ENCODE measurements around the gene PROCR.
"Not testable (repeated sequence)": the region's sequence is repeated elsewhere in the genome, so short reads cannot be mapped to it uniquely, and the experiment has no call there.

The PROCR gene

GRCh38 chr20:35171438-35171752 lies 477 bp upstream of the PROCR start:
- Histone ChIP-seq H3K4me1 (ENCODE audit: insufficient read depth, low read length) (peaks cover 8% of the 10 kb centered on the region), H3K9me3 (ENCODE audit: low read length) (no peaks in the 10 kb centered on the region), H3K27me3 (ENCODE audit: insufficient read depth, low read length) (peaks cover 25% of the 10 kb centered on the region), H3K36me3 (ENCODE audit: insufficient read depth, low read length) (no peaks in the 10 kb centered on the region), H2AFZ (ENCODE audit: low read depth, low read length) (no peak overlapping the region), H3K4me3 (ENCODE audit: low read length) (no peak overlapping the region)

DNA sequence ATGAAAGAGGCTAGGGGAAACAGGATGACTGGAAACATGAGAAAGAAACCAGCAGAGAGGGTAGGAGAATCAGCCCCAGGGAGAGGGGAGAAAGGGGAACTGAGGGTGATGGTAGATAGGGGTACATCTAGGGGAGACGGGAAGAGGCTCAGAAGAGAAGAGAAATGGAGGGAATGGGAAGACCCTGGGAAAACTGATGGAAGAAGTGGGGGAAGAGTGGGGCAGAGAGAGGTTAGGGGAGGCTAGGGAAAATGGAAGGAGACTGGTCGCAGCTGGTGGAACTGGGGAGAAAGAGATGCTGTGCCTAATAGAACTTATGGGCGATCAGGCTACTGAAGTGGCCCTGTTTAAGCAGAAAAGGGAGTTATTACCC lies 548 bp downstream of the PROCR start:
- peaks cover 8% of the 10 kb centered on the region for H3K4me1 ChIP-seq (ENCODE audit: insufficient read depth, low read length)
- no peak overlapping the region for H2AFZ ChIP-seq (ENCODE audit: low read depth, low read length)
- no peak overlapping the region for H3K4me3 ChIP-seq (ENCODE audit: low read length)
- no peaks in the 10 kb centered on the region for H3K9me3 ChIP-seq (ENCODE audit: low read length)
- peaks cover 25% of the 10 kb centered on the region for H3K27me3 ChIP-seq (ENCODE audit: insufficient read depth, low read length)
- H3K36me3 ChIP-seq (ENCODE audit: insufficient read depth, low read length), result no peaks in the 10 kb centered on the region

- peaks cover 25% of the 10 kb centered on the region for H3K27me3 ChIP-seq (ENCODE audit: insufficient read depth, low read length)
- H3K4me3 ChIP-seq (ENCODE audit: low read length), result no peak overlapping the region
- H3K36me3 ChIP-seq (ENCODE audit: insufficient read depth, low read length), result no peaks in the 10 kb centered on the region
- no peaks in the 10 kb centered on the region for H3K9me3 ChIP-seq (ENCODE audit: low read length)
- H3K4me1 ChIP-seq (ENCODE audit: insufficient read depth, low read length), result peaks cover 8% of the 10 kb centered on the region
- H2AFZ ChIP-seq (ENCODE audit: low read depth, low read length), result no peak overlapping the region
These were observed 1.8 kb downstream of the PROCR start for GRCh38 chr20:35173576-35174192.

- H3K9me3 ChIP-seq (ENCODE audit: low read length), result no peaks in the 10 kb centered on the region
- no peaks in the 10 kb centered on the region for H3K36me3 ChIP-seq (ENCODE audit: insufficient read depth, low read length)
- peaks cover 8% of the 10 kb centered on the region for H3K4me1 ChIP-seq (ENCODE audit: insufficient read depth, low read length)
- H2AFZ ChIP-seq (ENCODE audit: low read depth, low read length), result no peak overlapping the region
- H3K27me3 ChIP-seq (ENCODE audit: insufficient read depth, low read length), result peaks cover 25% of the 10 kb centered on the region
- no peak overlapping the region for H3K4me3 ChIP-seq (ENCODE audit: low read length)
These were observed 2.8 kb downstream of the PROCR start for GRCh38 chr20:35174458-35175216.

DNA sequence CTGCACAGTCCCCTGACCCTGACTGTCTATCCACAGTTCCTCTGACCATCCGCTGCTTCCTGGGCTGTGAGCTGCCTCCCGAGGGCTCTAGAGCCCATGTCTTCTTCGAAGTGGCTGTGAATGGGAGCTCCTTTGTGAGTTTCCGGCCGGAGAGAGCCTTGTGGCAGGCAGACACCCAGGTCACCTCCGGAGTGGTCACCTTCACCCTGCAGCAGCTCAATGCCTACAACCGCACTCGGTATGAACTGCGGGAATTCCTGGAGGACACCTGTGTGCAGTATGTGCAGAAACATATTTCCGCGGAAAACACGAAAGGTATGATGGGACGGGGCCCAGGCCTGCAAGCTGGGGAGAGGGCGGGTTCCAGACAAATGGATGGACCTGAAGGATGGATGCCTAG lies 4.3 kb downstream of the PROCR start:
- H3K27me3 ChIP-seq (ENCODE audit: insufficient read depth, low read length), result peaks cover 26% of the 10 kb centered on the region
- H2AFZ ChIP-seq (ENCODE audit: low read depth, low read length), result no peak overlapping the region
- H3K9me3 ChIP-seq (ENCODE audit: low read length), result no peaks in the 10 kb centered on the region
- H3K36me3 ChIP-seq (ENCODE audit: insufficient read depth, low read length), result no peaks in the 10 kb centered on the region
- no peak overlapping the region for H3K4me3 ChIP-seq (ENCODE audit: low read length)
- H3K4me1 ChIP-seq (ENCODE audit: insufficient read depth, low read length), result peaks cover 8% of the 10 kb centered on the region

DNA sequence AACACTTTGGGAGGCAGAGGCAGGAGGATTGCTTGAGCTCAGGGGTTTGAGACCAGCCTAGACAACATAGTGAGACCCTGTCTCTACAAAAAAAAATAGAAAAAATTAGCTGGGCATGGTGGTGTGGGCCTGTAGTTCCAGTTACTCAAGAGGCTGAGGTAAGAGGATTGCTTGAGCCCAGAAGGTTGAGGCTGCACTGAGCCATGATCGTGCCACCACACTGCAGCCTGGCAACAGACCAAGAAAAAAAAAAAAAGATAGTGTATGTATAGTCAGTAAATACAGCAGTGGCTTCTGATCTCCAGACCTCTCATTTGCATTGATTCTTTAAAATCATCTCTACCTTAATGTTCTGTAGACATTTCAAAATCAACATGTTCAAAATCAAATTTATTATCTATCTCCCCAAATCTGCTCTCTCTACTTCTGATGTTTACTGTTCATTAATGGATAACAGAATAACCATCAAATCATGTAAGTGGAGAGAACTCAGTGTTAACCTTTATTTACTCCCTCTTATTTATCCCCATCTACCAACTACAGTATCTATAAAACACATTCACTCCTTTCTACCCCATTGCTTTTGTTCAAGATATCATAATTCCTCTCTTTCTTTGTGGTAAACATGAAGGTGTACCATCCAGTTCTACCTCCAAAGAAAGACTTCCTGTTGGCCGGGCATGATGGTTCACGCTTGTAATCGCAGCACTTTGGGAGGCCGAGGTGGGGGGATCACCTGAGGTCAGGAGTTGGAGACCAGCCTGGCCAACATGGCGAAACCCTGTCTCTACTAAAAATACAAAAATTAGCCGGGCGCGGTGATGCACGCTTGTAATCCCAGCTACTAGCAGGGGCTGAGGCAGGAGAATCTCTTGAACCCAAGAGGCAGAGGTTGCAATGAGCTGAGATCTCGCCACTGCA lies 7.7 kb downstream of the PROCR start:
- H3K4me1 ChIP-seq (ENCODE audit: insufficient read depth, low read length), result no peaks in the 10 kb centered on the region
- no peaks in the 10 kb centered on the region for H3K9me3 ChIP-seq (ENCODE audit: low read length)
- H3K27me3 ChIP-seq (ENCODE audit: insufficient read depth, low read length), result peaks cover 3% of the 10 kb centered on the region
- no peak overlapping the region for H3K4me3 ChIP-seq (ENCODE audit: low read length)
- H2AFZ ChIP-seq (ENCODE audit: low read depth, low read length), result no peak overlapping the region
- no peaks in the 10 kb centered on the region for H3K36me3 ChIP-seq (ENCODE audit: insufficient read depth, low read length)

DNA sequence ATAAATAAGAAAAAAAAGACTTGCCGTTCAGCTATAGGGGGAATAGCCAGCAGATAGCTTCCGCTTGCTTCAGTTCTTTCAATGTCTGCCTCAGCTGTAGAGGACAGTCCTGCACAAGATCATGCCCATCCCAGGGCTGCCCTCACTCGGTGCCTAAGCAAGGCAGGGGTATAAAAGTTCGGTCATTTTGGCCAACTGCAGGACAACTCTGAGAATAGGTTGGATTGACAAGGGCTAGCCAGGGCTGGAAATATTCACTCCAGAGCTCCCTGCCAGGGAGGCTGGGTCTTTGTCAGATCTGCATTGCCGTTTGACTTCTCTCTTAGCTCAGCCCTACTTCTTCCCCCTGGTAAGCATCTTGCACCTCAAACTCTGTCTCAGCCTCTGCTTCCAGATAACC lies 8.4 kb downstream of the PROCR start:
- Histone ChIP-seq H3K27me3 (ENCODE audit: insufficient read depth, low read length) (peaks cover 3% of the 10 kb centered on the region), H3K4me1 (ENCODE audit: insufficient read depth, low read length) (no peaks in the 10 kb centered on the region), H2AFZ (ENCODE audit: low read depth, low read length) (no peak overlapping the region), H3K36me3 (ENCODE audit: insufficient read depth, low read length) (no peaks in the 10 kb centered on the region), H3K9me3 (ENCODE audit: low read length) (no peaks in the 10 kb centered on the region), H3K4me3 (ENCODE audit: low read length) (no peak overlapping the region)

GRCh38 chr20:35181731-35182130 lies 9.9 kb downstream of the PROCR start:
- Histone ChIP-seq H2AFZ (ENCODE audit: low read depth, low read length) (no peak overlapping the region), H3K4me3 (ENCODE audit: low read length) (no peak overlapping the region), H3K36me3 (ENCODE audit: insufficient read depth, low read length) (no peaks in the 10 kb centered on the region), H3K4me1 (ENCODE audit: insufficient read depth, low read length) (no peaks in the 10 kb centered on the region), H3K9me3 (ENCODE audit: low read length) (no peaks in the 10 kb centered on the region), H3K27me3 (ENCODE audit: insufficient read depth, low read length) (peaks cover 3% of the 10 kb centered on the region)

GRCh38 chr20:35186691-35187289 lies 14.9 kb downstream of the PROCR start:
- H3K36me3 ChIP-seq (ENCODE audit: insufficient read depth, low read length); H3K4me3 ChIP-seq (ENCODE audit: low read length); H2AFZ ChIP-seq (ENCODE audit: low read depth, low read length); H3K9me3 ChIP-seq (ENCODE audit: low read length); H3K4me1 ChIP-seq (ENCODE audit: insufficient read depth, low read length); H3K27me3 ChIP-seq (ENCODE audit: insufficient read depth, low read length): not testable (repeated sequence)

DNA sequence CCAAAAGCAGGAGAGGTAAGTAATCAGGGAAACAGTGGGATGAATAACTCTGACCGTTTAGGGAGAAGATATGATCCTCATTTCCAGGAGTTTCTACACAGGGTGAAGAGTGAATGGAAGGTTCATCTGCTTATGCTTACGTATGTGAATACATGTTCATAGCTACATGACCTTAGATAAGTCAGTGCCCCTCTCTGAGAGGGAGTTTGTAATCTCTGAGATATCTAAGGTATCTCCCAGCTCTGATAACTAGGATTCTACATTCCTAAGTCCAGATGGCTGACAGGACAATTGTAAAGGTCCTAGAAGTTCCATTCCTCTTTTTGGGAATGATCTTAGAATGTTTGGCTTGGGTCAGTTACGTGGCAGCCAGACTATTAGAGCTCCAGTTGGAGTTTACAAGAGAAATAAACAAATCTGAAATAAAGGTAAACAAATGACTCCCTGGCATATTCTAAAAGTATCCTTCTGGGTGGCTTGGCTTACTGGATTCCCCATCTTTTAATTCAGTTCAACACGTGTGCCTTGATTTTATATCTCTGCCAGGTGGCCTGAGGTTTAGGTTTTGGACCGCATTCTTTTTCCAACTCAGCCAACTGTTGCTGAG lies 15.8 kb downstream of the PROCR start:
- H2AFZ ChIP-seq (ENCODE audit: low read depth, low read length), result no peak overlapping the region
- peaks cover 3% of the 10 kb centered on the region for H3K4me1 ChIP-seq (ENCODE audit: insufficient read depth, low read length)
- no peaks in the 10 kb centered on the region for H3K36me3 ChIP-seq (ENCODE audit: insufficient read depth, low read length)
- H3K9me3 ChIP-seq (ENCODE audit: low read length), result no peaks in the 10 kb centered on the region
- peaks cover 5% of the 10 kb centered on the region for H3K27me3 ChIP-seq (ENCODE audit: insufficient read depth, low read length)
- H3K4me3 ChIP-seq (ENCODE audit: low read length), result no peak overlapping the region

- not testable (repeated sequence) for H3K27me3 ChIP-seq (ENCODE audit: insufficient read depth, low read length); H2AFZ ChIP-seq (ENCODE audit: low read depth, low read length)
These were observed 17.4 kb downstream of the PROCR start for GRCh38 chr20:35189223-35189622.

GRCh38 chr20:35190556-35190955 lies 18.7 kb downstream of the PROCR start:
- Histone ChIP-seq H3K36me3 (ENCODE audit: insufficient read depth, low read length) (no peaks in the 10 kb centered on the region), H3K27me3 (ENCODE audit: insufficient read depth, low read length) (peaks cover 7% of the 10 kb centered on the region), H3K4me3 (ENCODE audit: low read length) (no peak overlapping the region), H3K9me3 (ENCODE audit: low read length) (peaks cover 1% of the 10 kb centered on the region), H3K4me1 (ENCODE audit: insufficient read depth, low read length) (peaks cover 3% of the 10 kb centered on the region), H2AFZ (ENCODE audit: low read depth, low read length) (no peak overlapping the region)

More at GRCh38 chr20:35189223-35189622, 17.4 kb downstream of the PROCR start:
- H3K36me3 ChIP-seq (ENCODE audit: insufficient read depth, low read length); H3K9me3 ChIP-seq (ENCODE audit: low read length); H3K4me1 ChIP-seq (ENCODE audit: insufficient read depth, low read length); H3K4me3 ChIP-seq (ENCODE audit: low read length): not testable (repeated sequence)
